ENCODE results near the gene ZNF254.
A peak's percentile ranks its signal among the peaks of the same experiment; 100 is the strongest.
"Not testable (repeated sequence)": the region's sequence is repeated elsewhere in the genome, so short reads cannot be mapped to it uniquely, and the experiment has no call there.

ZNF254 gene

GRCh38 chr19:24086974-24087595 lies at the start of gene ZNF254:
TSS of gene ZNF254 (plus strand) at chr19:24087187. CDS start at chr19:24087308, 121 bp downstream.
- peak; percentile 71 to 83 for DNase-seq

- no peak for DNase-seq
Measured at GRCh38 chr19:24040621-24041020, 46.4 kb upstream of the ZNF254 start.

- DNase-seq, result not testable (repeated sequence)
Measured at GRCh38 chr19:24041326-24041725, 45.7 kb upstream of the ZNF254 start.

DNA sequence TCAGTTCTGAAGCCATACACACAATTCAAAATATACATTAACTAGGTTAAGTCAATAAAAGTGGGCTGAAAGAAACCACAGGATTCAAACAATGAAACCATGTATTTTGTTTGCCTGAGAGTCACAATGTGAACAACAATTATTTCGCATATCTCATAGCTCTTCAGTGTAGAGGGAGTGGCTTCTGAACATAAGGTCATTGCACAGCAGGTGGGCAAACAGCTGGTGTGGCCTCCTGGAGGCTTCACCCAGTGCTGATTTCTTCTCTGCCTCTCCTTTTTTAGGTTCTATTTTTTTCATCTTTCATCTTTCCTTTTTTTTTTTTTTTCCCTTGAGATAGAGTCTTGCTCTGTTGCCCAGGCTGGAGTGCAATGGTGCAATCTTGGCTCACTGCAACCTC lies 40.4 kb upstream of the ZNF254 start:
- DNase-seq, result no peak

- DNase-seq, result no peak
Measured at GRCh38 chr19:24048261-24048660, 38.7 kb upstream of the ZNF254 start.

- DNase-seq, result no peak
Measured at GRCh38 chr19:24049537-24049936, 37.5 kb upstream of the ZNF254 start.

- no peak for DNase-seq
Measured at GRCh38 chr19:24051516-24051915, 35.5 kb upstream of the ZNF254 start.

- no peak for DNase-seq
Measured at GRCh38 chr19:24052811-24053210, 34.2 kb upstream of the ZNF254 start.

GRCh38 chr19:24053601-24054000 lies 33.4 kb upstream of the ZNF254 start:
- DNase-seq, result no peak

- no peak for DNase-seq
Measured at GRCh38 chr19:24054044-24054935, 32.7 kb upstream of the ZNF254 start.

DNA sequence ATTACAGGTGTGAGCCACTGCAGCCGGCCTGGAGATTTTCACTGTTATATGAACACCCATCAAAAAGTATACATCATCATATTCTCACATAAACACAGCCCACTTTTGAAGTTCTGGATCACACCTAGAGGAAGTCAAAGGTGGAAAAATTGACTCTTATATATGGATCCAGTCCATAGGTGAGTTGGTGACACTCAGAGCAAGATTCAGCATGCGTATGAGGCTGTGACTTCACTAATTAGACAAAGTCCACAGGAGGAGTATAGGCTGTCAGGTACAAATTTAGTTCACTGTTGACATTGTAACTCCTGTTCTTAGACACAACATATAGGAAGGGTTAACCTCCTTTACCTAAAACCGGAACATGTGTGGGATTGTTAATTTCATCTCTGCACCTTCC lies 31.4 kb upstream of the ZNF254 start:
- no peak for DNase-seq

DNA sequence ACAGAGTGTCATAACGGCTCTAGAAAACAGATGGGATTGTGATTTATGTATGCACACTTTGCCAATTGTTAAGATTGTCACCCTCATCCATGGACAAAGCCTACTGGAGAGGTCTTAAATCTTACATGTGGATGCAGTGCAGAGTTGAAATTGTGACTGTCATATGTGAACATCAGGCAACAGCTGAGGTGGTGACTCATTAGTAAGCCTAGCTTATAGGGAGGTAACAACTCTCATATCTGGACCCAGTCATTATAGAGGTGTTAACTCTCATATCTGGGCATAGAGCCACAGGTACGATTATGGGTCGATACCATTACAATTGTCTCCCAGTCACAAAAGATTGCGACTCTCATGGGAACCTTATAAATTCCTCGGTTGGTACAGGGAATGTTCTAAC lies 29.8 kb upstream of the ZNF254 start:
- DNase-seq, result no peak

DNA sequence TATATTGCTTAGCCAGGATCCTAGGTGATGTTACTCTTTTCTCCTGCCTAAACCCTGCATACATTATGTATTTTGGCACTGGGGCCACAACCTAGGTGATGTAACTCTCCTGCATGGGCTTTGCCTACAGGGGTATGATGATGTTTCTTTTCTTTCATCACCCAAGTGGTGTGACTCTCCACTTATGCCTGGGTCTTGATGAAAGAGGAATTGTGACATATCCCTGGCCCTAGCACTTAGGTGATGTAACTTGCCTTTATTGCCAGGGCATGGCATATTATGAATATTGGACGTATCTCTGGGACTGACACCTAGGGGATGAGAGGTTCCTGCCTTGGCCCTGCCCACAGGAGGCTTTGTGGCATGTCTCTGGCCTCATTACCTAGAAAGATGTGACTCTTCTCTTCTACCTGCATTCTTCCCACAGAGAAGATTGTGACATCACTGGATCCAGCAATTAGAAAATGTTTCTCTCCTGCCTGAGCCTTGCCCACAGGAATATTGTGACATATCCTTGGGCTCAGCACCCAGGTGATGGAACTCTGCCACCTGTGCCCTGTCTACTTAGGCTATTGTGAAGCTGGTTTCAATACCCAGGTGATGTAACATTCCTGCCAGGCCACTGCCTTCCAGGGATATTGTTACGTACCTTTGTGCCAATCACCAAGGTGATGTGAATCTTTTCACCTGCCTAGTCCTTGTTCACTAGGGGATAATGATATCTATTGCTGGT lies 27.3 kb upstream of the ZNF254 start:
- DNase-seq, result no peak

- no peak for DNase-seq
Measured at GRCh38 chr19:24060687-24061356, 26.2 kb upstream of the ZNF254 start.

DNA sequence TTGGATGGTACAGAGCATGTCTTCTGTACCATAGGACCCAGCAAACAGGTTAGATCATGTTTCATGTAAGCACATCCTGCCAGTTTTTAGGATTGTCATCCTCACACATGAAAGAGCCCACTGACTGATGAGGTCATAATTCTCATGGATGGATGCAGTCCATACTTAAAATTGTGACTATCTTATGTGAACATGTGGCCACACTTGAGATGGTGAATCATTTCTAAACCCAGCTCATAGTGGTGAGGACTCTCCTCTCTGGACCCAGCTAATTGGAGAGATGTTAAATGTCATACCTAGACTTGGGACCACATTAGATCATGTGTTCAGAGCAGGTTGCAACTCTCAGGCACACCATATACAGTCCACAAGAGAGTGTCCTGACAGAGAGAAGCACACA lies 24.8 kb upstream of the ZNF254 start:
- DNase-seq, result no peak

- DNase-seq, result no peak
Measured at GRCh38 chr19:24063295-24063694, 23.7 kb upstream of the ZNF254 start.

- no peak for DNase-seq
Measured at GRCh38 chr19:24064175-24064574, 22.8 kb upstream of the ZNF254 start.

- DNase-seq, result no peak
Measured at GRCh38 chr19:24065243-24065642, 21.7 kb upstream of the ZNF254 start.

- no peak for DNase-seq
Measured at GRCh38 chr19:24065865-24066604, 21.0 kb upstream of the ZNF254 start.

GRCh38 chr19:24069905-24070657 lies 16.9 kb upstream of the ZNF254 start:
- DNase-seq, result no peak

DNA sequence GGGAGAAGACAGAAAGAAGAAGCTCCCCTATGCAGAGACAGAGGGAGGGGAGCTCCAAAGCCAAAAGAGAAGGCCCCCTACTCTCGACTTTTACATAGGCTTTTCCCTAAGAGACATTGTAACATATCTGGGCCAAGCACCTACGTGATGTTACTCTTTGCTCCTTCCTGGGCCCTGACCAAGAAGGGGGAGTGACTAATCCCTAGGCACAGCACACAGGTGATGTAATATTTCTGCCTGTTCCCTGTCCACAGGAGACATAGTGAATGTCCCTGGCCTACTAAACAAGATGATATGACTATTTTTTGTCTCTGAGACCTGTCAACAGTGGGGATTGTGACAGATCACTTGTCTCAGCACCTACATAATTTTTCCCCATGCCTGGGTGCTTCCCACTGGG lies 15.9 kb upstream of the ZNF254 start:
- DNase-seq, result no peak

GRCh38 chr19:24072720-24073119 lies 14.3 kb upstream of the ZNF254 start:
- no peak for DNase-seq
